ENCODE measurements around the gene DOHH.
"Not testable (repeated sequence)": the region's sequence is repeated elsewhere in the genome, so short reads cannot be mapped to it uniquely, and the experiment has no call there.

DOHH gene

GRCh38 chr19:3518659-3519058 lies 18.2 kb upstream of the DOHH start:
- no peak for DNase-seq

GRCh38 chr19:3518255-3518654 lies 17.8 kb upstream of the DOHH start:
- DNase-seq: no peak

- DNase-seq: no peak
These were observed 17.2 kb upstream of the DOHH start for GRCh38 chr19:3517638-3518037.

- DNase-seq: no peak
These were observed 16.3 kb upstream of the DOHH start for GRCh38 chr19:3516675-3517207.

- DNase-seq: peak; percentile 72
These were observed 15.5 kb upstream of the DOHH start for GRCh38 chr19:3515891-3516422.

- DNase-seq: peak; percentile 31
These were observed 14.5 kb upstream of the DOHH start for GRCh38 chr19:3514930-3515329.

GRCh38 chr19:3513229-3514140 lies 13.0 kb upstream of the DOHH start:
- no peak for DNase-seq

- no peak for DNase-seq
These were observed 12.2 kb upstream of the DOHH start for GRCh38 chr19:3512562-3513228.

- DNase-seq: no peak
These were observed 11.2 kb upstream of the DOHH start for GRCh38 chr19:3511506-3512251.

GRCh38 chr19:3510727-3511126 lies 10.3 kb upstream of the DOHH start:
- no peak for DNase-seq

GRCh38 chr19:3509566-3509989 lies 9.1 kb upstream of the DOHH start:
- DNase-seq: peak; percentile 51

- peak; percentile 24 for DNase-seq
These were observed 8.5 kb upstream of the DOHH start for GRCh38 chr19:3508771-3509535.

GRCh38 chr19:3508121-3508661 lies 7.7 kb upstream of the DOHH start:
- not testable (repeated sequence) for DNase-seq

- no peak for DNase-seq
These were observed 7.1 kb upstream of the DOHH start for GRCh38 chr19:3507371-3508120.

- no peak for DNase-seq
These were observed 6.2 kb upstream of the DOHH start for GRCh38 chr19:3506384-3507340.

GRCh38 chr19:3505598-3506383 lies 5.3 kb upstream of the DOHH start, which contains the start of gene FZR1:
TSS of gene FZR1 (plus strand) at chr19:3506311. CDS start at chr19:3522990, 16,679 bp downstream.
- DNase-seq: peak; percentile 99

GRCh38 chr19:3504735-3505134 lies 4.3 kb upstream of the DOHH start:
- no peak for DNase-seq

GRCh38 chr19:3503036-3503572 lies 2.6 kb upstream of the DOHH start:
- no peak for DNase-seq

GRCh38 chr19:3501780-3502179 lies 1.3 kb upstream of the DOHH start:
- DNase-seq: no peak
